ENCODE data around the gene TACC3. TPM values are rescaled to one million over a fixed set of nuclear protein-coding genes. Genes with fewer than 3 reads are reported as not detected.
"Not testable (repeated sequence)": the region's sequence is repeated elsewhere in the genome, so short reads cannot be mapped to it uniquely, and the experiment has no call there.

TACC3 gene
- polyA plus RNA-seq, 1 of the 3 experiments (the other 2 are of a cell fraction) = 49.5 TPM

DNA sequence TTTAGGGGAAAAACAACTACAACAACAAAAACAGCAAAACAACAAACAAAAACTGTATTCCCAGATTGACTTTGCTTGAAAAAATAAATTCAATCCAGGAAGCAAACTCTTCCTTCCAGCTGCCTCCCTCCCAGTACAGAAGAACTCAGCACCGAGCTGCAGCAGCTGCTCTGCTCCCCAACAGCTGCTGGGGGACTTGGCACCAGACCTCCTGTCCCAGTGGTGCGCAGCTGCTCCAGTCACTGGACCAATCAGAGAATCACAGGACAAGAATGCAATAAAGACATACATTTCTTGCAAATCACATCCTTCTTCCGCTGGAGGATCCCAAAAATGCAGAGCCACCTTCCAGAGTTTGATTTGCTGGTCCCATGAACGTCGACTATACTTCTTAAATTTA, 25.4 kb upstream of the TACC3 start (continued):
- TF ChIP-seq FOSL2 (IDR thresholded peaks at IDR 0.05; ENCODE audit: borderline replicate concordance, low read depth) = no peak

DNA sequence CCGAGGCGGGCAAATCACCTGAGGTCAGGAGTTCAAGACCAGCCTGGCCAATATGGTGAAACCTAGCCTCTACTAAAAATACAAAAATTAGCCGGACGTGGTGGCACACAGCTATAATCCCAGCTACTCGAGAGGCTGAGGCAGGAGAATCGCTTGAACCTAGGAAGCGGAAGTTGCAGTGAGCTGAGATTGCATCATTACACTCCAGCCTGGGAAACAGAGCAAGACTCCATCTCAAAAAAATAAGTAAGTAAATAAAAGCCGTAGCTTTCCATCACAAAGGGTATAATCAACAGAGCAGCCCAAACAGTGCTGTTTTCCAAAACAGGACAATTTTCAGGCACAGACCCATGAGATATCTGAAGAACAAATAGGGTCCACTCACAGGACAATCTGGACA, 19.6 kb upstream of the TACC3 start:
- H3K4me3 ChIP-seq (ENCODE audit: low read depth in 2 of 2, low read length in 1 of 2); DNase-seq; H3K9ac ChIP-seq; H3K27me3 ChIP-seq (ENCODE audit: insufficient read depth); H2AFZ ChIP-seq (ENCODE audit: low read depth); POLR2A ChIA-PET; H3K4me1 ChIP-seq (ENCODE audit: control insufficient read depth in 1 of 2, insufficient read depth in 2 of 2, low read depth in 1 of 2, low read length in 1 of 2); H3K4me2 ChIP-seq; H3K9me2 ChIP-seq; H3K27ac ChIP-seq (ENCODE audit: low read depth in 2 of 2, low read length in 1 of 2); H3K9me3 ChIP-seq; H3F3A ChIP-seq (replicated peaks; ENCODE audit: insufficient read depth): not testable (repeated sequence)
- H4K20me1 ChIP-seq (ENCODE audit: insufficient read depth) = peaks cover 57% of the 10 kb centered on the region
- CTCF ChIA-PET = interaction anchor here (2.1 to 10.1 kb wide), 2 partner anchors 9 to 25 kb away, joined by 4 to 82 read pairs; no protein-coding TSS in a partner anchor
- peaks cover 30 to 56% of the 10 kb centered on the region in 2 experiments for H3K36me3 ChIP-seq (replicated peaks in 1 of 2; ENCODE audit: control insufficient read depth in 1 of 2, insufficient read depth in 2 of 2, low read length in 1 of 2)
- WGBS (ENCODE audit: low lambda C conversion rate) = 98% methylated on average over 8 of the region's 8 CpGs
- peaks cover 86% of the 10 kb centered on the region for H3K79me2 ChIP-seq (ENCODE audit: insufficient read depth)

DNA sequence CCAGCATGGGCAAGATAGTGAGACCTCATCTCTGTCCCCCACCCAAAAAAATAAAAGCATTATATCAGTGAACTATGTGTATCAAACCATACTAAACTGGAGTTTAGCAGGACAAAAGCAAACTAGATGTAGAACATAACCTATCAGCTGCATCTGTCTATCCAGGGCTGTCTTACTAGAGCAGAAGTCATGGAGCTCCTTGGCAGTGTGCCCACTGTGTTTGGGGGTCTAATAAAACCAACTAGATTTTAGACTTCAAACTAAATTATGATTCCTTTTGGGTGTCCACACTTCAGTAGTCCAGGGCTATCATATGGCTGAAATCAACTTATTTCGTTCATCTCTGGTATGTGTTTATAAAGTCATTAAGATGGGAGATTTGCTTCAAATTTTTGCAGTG, 17.5 kb upstream of the TACC3 start:
- Histone ChIP-seq H3K4me2 (no peak overlapping the region), H3K9me2 (no peaks in the 10 kb centered on the region), H4K20me1 (ENCODE audit: insufficient read depth) (peaks cover 65% of the 10 kb centered on the region), H3K9me3 (no peaks in the 10 kb centered on the region), H3F3A (replicated peaks; ENCODE audit: insufficient read depth) (peaks cover 3% of the 10 kb centered on the region), H3K27ac (ENCODE audit: low read depth in 2 of 2, low read length in 1 of 2) (no peak overlapping the region), H3K79me2 (ENCODE audit: insufficient read depth) (peaks cover 89% of the 10 kb centered on the region), H3K9ac (no peak overlapping the region), H3K36me3 (replicated peaks in 1 of 2; ENCODE audit: control insufficient read depth in 1 of 2, insufficient read depth in 2 of 2, low read length in 1 of 2) (peaks cover 26 to 46% of the 10 kb centered on the region in 2 experiments), H2AFZ (ENCODE audit: low read depth) (no peak overlapping the region), H3K4me1 (ENCODE audit: control insufficient read depth in 1 of 2, insufficient read depth in 2 of 2, low read depth in 1 of 2, low read length in 1 of 2) (peaks cover 0 to 7% of the 10 kb centered on the region in 2 experiments; a peak in 1 of 4 replicates), H3K4me3 (ENCODE audit: low read depth in 2 of 2, low read length in 1 of 2) (no peak overlapping the region), H3K27me3 (ENCODE audit: insufficient read depth) (no peaks in the 10 kb centered on the region)
- 100% methylated on average over 1 of the region's 1 CpG for WGBS (ENCODE audit: low lambda C conversion rate)
- ChIA-PET POLR2A (interaction anchor here (1.0 kb wide), 1 partner anchor 8 kb away, joined by 4 read pairs; the partner anchor contains the start of gene SLBP), CTCF (interaction anchor here (1.7 to 10.1 kb wide), 3 partner anchors 11 to 26 kb away, joined by 4 to 82 read pairs (median 4); no protein-coding TSS in a partner anchor)
- DNase-seq = no peak
- TF ChIP-seq RXRA (IDR thresholded peaks at IDR 0.05; ENCODE audit: borderline replicate concordance, low read depth) = no peak
- TF ChIP-seq SIN3A (IDR thresholded peaks at IDR 0.05; ENCODE audit: borderline replicate concordance, low read depth, low read length) = no peak
- no peak for TF ChIP-seq EZH2phosphoT487 (IDR thresholded peaks at IDR 0.05; ENCODE audit: borderline replicate concordance, low read depth)
- TF ChIP-seq GATA2 (CRISPR knock-in tag; IDR thresholded peaks at IDR 0.05) = no peak
- TF ChIP-seq NRF1 (IDR thresholded peaks at IDR 0.05; ENCODE audit: low read depth, low read length) = no peak
- TF ChIP-seq, protein P1, sequence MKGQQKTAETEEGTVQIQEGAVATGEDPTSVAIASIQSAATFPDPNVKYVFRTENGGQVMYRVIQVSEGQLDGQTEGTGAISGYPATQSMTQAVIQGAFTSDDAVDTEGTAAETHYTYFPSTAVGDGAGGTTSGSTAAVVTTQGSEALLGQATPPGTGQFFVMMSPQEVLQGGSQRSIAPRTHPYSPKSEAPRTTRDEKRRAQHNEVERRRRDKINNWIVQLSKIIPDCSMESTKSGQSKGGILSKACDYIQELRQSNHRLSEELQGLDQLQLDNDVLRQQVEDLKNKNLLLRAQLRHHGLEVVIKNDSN (IDR thresholded peaks at IDR 0.05; ENCODE audit: borderline replicate concordance, low read depth) = no peak

DNA sequence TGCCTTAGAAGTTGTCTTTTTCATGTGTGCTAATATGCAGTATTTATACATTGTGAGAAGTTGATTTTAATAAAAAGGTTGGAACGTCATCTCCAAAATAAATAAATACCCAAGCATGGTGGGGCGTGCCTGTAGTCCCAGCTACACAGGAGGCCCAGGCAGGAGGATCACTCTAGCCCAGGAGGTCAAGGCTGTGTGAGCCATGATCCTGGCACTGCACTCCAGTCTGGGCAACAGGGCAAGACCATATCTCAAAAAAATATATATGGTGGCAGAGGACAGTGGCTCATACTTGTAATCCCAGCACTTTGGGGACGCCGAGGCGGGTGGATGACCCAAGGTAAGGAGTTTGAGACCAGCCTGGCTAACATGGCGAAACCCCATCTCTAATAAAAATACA, 15.6 kb upstream of the TACC3 start:
- ChIA-PET CTCF (interaction anchor here (1.3 to 10.1 kb wide), 3 partner anchors 13 to 193 kb away, joined by 4 to 82 read pairs (median 9); no protein-coding TSS in a partner anchor), POLR2A (interaction anchor here (1.1 kb wide), 1 partner anchor 13 kb away, joined by 3 read pairs; no protein-coding TSS in a partner anchor)
- no peak for DNase-seq
- Histone ChIP-seq H3K4me3 (ENCODE audit: low read depth in 2 of 2, low read length in 1 of 2) (no peak overlapping the region), H3K4me1 (ENCODE audit: control insufficient read depth in 1 of 2, insufficient read depth in 2 of 2, low read depth in 1 of 2, low read length in 1 of 2) (peaks cover 2 to 18% of the 10 kb centered on the region in 2 experiments; a peak in 2 of 4 replicates), H2AFZ (ENCODE audit: low read depth) (no peak overlapping the region), H3K9me2 (no peaks in the 10 kb centered on the region), H3K9me3 (no peaks in the 10 kb centered on the region), H3K27me3 (ENCODE audit: insufficient read depth) (no peaks in the 10 kb centered on the region), H3F3A (replicated peaks; ENCODE audit: insufficient read depth) (peaks cover under 1% of the 10 kb centered on the region), H4K20me1 (ENCODE audit: insufficient read depth) (peaks cover 81% of the 10 kb centered on the region), H3K9ac (no peak overlapping the region), H3K4me2 (no peak overlapping the region), H3K27ac (ENCODE audit: low read depth in 2 of 2, low read length in 1 of 2) (no peak overlapping the region), H3K79me2 (ENCODE audit: insufficient read depth) (peaks cover 100% of the 10 kb centered on the region), H3K36me3 (replicated peaks in 1 of 2; ENCODE audit: control insufficient read depth in 1 of 2, insufficient read depth in 2 of 2, low read length in 1 of 2) (peaks cover 17 to 45% of the 10 kb centered on the region in 2 experiments)
- 97% methylated on average over 6 of the region's 6 CpGs for WGBS (ENCODE audit: low lambda C conversion rate)
- TF ChIP-seq TAF1 (IDR thresholded peaks at IDR 0.05; ENCODE audit: borderline replicate concordance, low read depth, low read length) = no peak
- TF ChIP-seq TEAD4 (IDR thresholded peaks at IDR 0.05; ENCODE audit: borderline replicate concordance, insufficient read depth) = no peak
- no peak for TF ChIP-seq FOSL2 (IDR thresholded peaks at IDR 0.05; ENCODE audit: borderline replicate concordance, low read depth)
- TF ChIP-seq RAD21 (IDR thresholded peaks at IDR 0.05; ENCODE audit: low read length) = no peak
- TF ChIP-seq EP300 (IDR thresholded peaks at IDR 0.05; ENCODE audit: borderline replicate concordance in 1 of 2, low read depth in 1 of 2, low read length in 1 of 2) = no peak
- no peak for TF ChIP-seq SMC3 (IDR thresholded peaks at IDR 0.05; ENCODE audit: low read depth, low read length)
- TF ChIP-seq NFIC (IDR thresholded peaks at IDR 0.05; ENCODE audit: borderline replicate concordance) = no peak
- no peak for TF ChIP-seq MXI1 (IDR thresholded peaks at IDR 0.05; ENCODE audit: low read depth, low read length)
- TF ChIP-seq, protein P2, sequence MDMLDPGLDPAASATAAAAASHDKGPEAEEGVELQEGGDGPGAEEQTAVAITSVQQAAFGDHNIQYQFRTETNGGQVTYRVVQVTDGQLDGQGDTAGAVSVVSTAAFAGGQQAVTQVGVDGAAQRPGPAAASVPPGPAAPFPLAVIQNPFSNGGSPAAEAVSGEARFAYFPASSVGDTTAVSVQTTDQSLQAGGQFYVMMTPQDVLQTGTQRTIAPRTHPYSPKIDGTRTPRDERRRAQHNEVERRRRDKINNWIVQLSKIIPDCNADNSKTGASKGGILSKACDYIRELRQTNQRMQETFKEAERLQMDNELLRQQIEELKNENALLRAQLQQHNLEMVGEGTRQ (IDR thresholded peaks at IDR 0.05; ENCODE audit: borderline replicate concordance, low read depth, low read length) = no peak
- no peak for TF ChIP-seq CHD2 (IDR thresholded peaks at IDR 0.05; ENCODE audit: low read length, partially characterized antibody)
- no peak for TF ChIP-seq RCOR1 (IDR thresholded peaks at IDR 0.05; ENCODE audit: low read length)
- no peak for TF ChIP-seq NRF1 (IDR thresholded peaks at IDR 0.05; ENCODE audit: low read depth, low read length)

All from SK-N-SH (cell line).